HG03439 (cell line): Measurements from ENCODE around the gene BRD3OS.

Experiments
- ATAC-seq: cut with Tn5 transposase; IDR thresholded peaks from one replicate; pipeline ENCODE4 v1.9.1; 2021; ENCODE audit warnings: mild to moderate bottlenecking, moderate library complexity; ENCODE audit not compliant: unreplicated experiment

Gene BRD3OS

GRCh38 chr9:134031783-134032182, 6.5 kb downstream of the BRD3OS start:
- ATAC-seq = no peak

GRCh38 chr9:134032456-134033222, 7.4 kb downstream of the BRD3OS start:
- no peak for ATAC-seq

- no peak for ATAC-seq
These were observed 8.4 kb downstream of the BRD3OS start for GRCh38 chr9:134033516-134034214.

- ATAC-seq = no peak
These were observed 9.1 kb downstream of the BRD3OS start for GRCh38 chr9:134034215-134035040.

GRCh38 chr9:134035041-134036039, 10.1 kb downstream of the BRD3OS start:
- ATAC-seq = no peak

GRCh38 chr9:134036130-134036529, 10.8 kb downstream of the BRD3OS start:
- ATAC-seq = no peak

GRCh38 chr9:134037641-134038040, 12.4 kb downstream of the BRD3OS start:
- ATAC-seq = no peak

GRCh38 chr9:134039386-134040175, 14.3 kb downstream of the BRD3OS start:
- ATAC-seq = no peak

- no peak for ATAC-seq
These were observed 14.9 kb downstream of the BRD3OS start for GRCh38 chr9:134040176-134040565.

GRCh38 chr9:134040781-134041648, 15.7 kb downstream of the BRD3OS start:
- ATAC-seq = no peak

- no peak for ATAC-seq
These were observed 16.3 kb downstream of the BRD3OS start for GRCh38 chr9:134041649-134041962.

- no peak for ATAC-seq
These were observed 18.3 kb downstream of the BRD3OS start for GRCh38 chr9:134043531-134043988.

GRCh38 chr9:134044944-134045343, 19.7 kb downstream of the BRD3OS start:
- no peak for ATAC-seq

GRCh38 chr9:134045841-134046544, 20.7 kb downstream of the BRD3OS start:
- no peak for ATAC-seq

- ATAC-seq = no peak
These were observed 21.8 kb downstream of the BRD3OS start for GRCh38 chr9:134046894-134047681.

GRCh38 chr9:134047868-134048581, 22.7 kb downstream of the BRD3OS start:
- no peak for ATAC-seq

- ATAC-seq = no peak
These were observed 23.3 kb downstream of the BRD3OS start for GRCh38 chr9:134048582-134048968.
